Cardiac fibroblast (primary cell): Measurements from ENCODE around the gene TBC1D9B.

Experiments
- DNase-seq, 2 donors: peaks; one replicate each; pipeline versions ENCODE4 v3.0.0 to v3.0.0-alpha.2; 2010; ENCODE audit warnings: low read depth in 2 of 2
- H3K4me3 ChIP-seq, 2 donors: replicated peaks in 1 of 2; 1 replicate in 1 of 2; 2 replicates in 1 of 2; pipeline ENCODE4 v1.5.1; 2011; ENCODE audit warnings: low read depth in 2 of 2, low read length in 2 of 2, mild to moderate bottlenecking in 2 of 2, moderate library complexity in 1 of 2
- CTCF ChIP-seq: IDR thresholded peaks from one replicate; pipeline ENCODE4 v1.5.1; 2011; ENCODE audit warnings: low read depth, mild to moderate bottlenecking, low read length, inconsistent platforms

Gene TBC1D9B

GRCh38 chr5:179834120-179834519 is 73.6 kb downstream of the TBC1D9B start:
- TF ChIP-seq CTCF: no peak

GRCh38 chr5:179833709-179834070 is 74.0 kb downstream of the TBC1D9B start:
- no peak overlapping the region for H3K4me3 ChIP-seq
- DNase-seq: no peak
- TF ChIP-seq CTCF: no peak

More at GRCh38 chr5:179834120-179834519, 73.6 kb downstream of the TBC1D9B start:
- DNase-seq: no peak
- H3K4me3 ChIP-seq: no peak overlapping the region

GRCh38 chr5:179833056-179833708 is 74.5 kb downstream of the TBC1D9B start:
- no peak overlapping the region for H3K4me3 ChIP-seq
- no peak for TF ChIP-seq CTCF
- DNase-seq: no peak

- TF ChIP-seq CTCF: no peak
- no peak for DNase-seq
- H3K4me3 ChIP-seq: no peak overlapping the region
These were observed 75.5 kb downstream of the TBC1D9B start for GRCh38 chr5:179832039-179832745.

DNA sequence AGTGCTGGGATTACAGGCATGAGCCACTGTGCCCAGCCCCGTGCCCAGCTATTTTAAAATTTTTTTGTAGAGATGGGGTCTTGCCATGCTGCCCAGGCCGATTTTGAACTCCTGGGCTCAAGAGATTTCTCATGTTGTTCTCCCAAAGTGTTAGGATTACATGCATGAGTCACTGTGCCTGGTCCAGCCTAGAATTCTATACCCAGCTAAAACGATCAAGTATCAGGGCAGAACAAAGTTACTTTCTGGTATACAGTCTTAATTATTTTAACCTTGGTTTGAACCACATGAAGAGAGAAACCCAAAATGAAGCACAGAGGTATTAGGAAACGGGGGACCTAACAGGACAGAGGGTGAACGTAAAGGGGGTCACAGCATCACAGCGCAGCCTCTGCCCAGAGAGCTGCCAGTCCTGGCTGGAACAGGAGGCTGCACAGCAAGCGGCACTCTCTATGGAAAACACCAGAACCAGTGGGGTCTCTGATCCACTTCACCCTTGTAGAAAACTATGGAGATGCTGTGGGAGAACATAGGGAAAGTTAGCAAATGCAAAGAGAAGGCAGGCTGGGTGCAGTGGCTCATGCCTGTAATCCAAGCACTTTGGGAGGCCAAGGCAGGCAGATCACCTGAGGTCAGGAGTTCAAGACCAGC is 76.8 kb downstream of the TBC1D9B start:
- no peak for TF ChIP-seq CTCF
- H3K4me3 ChIP-seq: no peak overlapping the region
- DNase-seq: no peak

- TF ChIP-seq CTCF: no peak
- H3K4me3 ChIP-seq: no peak overlapping the region
- no peak for DNase-seq
These were observed 77.8 kb downstream of the TBC1D9B start for GRCh38 chr5:179829732-179830435.
